ENCODE results near the gene MPPED1.

The MPPED1 gene

GRCh38 chr22:43477966-43478365, 66.2 kb downstream of the MPPED1 start:
- Histone ChIP-seq H3K9ac (ENCODE audit: low read depth, low read length, poor library complexity, severe bottlenecking) (no peak overlapping the region), H3K9me3 (ENCODE audit: insufficient read depth, low read depth, low read length) (no peaks in the 10 kb centered on the region), H3K4me2 (ENCODE audit: low read depth, low read length, poor library complexity, severe bottlenecking) (no peak overlapping the region), H3K9me2 (replicated peaks; ENCODE audit: low read depth, low read length) (no peaks in the 10 kb centered on the region), H3K27me3 (ENCODE audit: insufficient read depth, low read length, poor library complexity, severe bottlenecking) (no peaks in the 10 kb centered on the region), H3K79me2 (ENCODE audit: insufficient read depth, low read length) (no peaks in the 10 kb centered on the region), H4K20me1 (ENCODE audit: insufficient read depth, low read length, poor library complexity, severe bottlenecking) (no peaks in the 10 kb centered on the region), H3F3A (ENCODE audit: low read depth) (no peaks in the 10 kb centered on the region), H3K4me3 (ENCODE audit: low read length, poor library complexity, severe bottlenecking) (no peak overlapping the region), H3K36me3 (ENCODE audit: insufficient read depth, low read length) (no peaks in the 10 kb centered on the region), H2AFZ (ENCODE audit: low read length) (no peak overlapping the region), H3K4me1 (ENCODE audit: insufficient read depth, low read length, poor library complexity, severe bottlenecking) (no peaks in the 10 kb centered on the region)
- TF ChIP-seq CTCF (conservative IDR thresholded peaks at IDR 0.05; ENCODE audit: low read length) (no peak), EZH2phosphoT487 (IDR thresholded peaks at IDR 0.05; ENCODE audit: borderline replicate concordance) (no peak)

- Histone ChIP-seq H4K20me1 (ENCODE audit: insufficient read depth, low read length, poor library complexity, severe bottlenecking) (no peaks in the 10 kb centered on the region), H3K9ac (ENCODE audit: low read depth, low read length, poor library complexity, severe bottlenecking) (no peak overlapping the region), H3K27me3 (ENCODE audit: insufficient read depth, low read length, poor library complexity, severe bottlenecking) (no peaks in the 10 kb centered on the region), H3K9me2 (replicated peaks; ENCODE audit: low read depth, low read length) (no peaks in the 10 kb centered on the region), H3K36me3 (ENCODE audit: insufficient read depth, low read length) (no peaks in the 10 kb centered on the region), H2AFZ (ENCODE audit: low read length) (no peak overlapping the region), H3K4me2 (ENCODE audit: low read depth, low read length, poor library complexity, severe bottlenecking) (no peak overlapping the region), H3K79me2 (ENCODE audit: insufficient read depth, low read length) (no peaks in the 10 kb centered on the region), H3K9me3 (ENCODE audit: insufficient read depth, low read depth, low read length) (no peaks in the 10 kb centered on the region), H3K4me1 (ENCODE audit: insufficient read depth, low read length, poor library complexity, severe bottlenecking) (no peaks in the 10 kb centered on the region), H3F3A (ENCODE audit: low read depth) (no peaks in the 10 kb centered on the region), H3K4me3 (ENCODE audit: low read length, poor library complexity, severe bottlenecking) (no peak overlapping the region)
- TF ChIP-seq CTCF (conservative IDR thresholded peaks at IDR 0.05; ENCODE audit: low read length) (no peak), EZH2phosphoT487 (IDR thresholded peaks at IDR 0.05; ENCODE audit: borderline replicate concordance) (no peak)
These were observed 66.9 kb downstream of the MPPED1 start for GRCh38 chr22:43478621-43479300.

- H3K9ac ChIP-seq (ENCODE audit: low read depth, low read length, poor library complexity, severe bottlenecking), result peak overlapping the region; percentile 16
- H2AFZ ChIP-seq (ENCODE audit: low read length), result peak overlapping the region; percentile 57
- no peaks in the 10 kb centered on the region for H4K20me1 ChIP-seq (ENCODE audit: insufficient read depth, low read length, poor library complexity, severe bottlenecking)
- H3K27me3 ChIP-seq (ENCODE audit: insufficient read depth, low read length, poor library complexity, severe bottlenecking), result no peaks in the 10 kb centered on the region
- H3F3A ChIP-seq (ENCODE audit: low read depth), result no peaks in the 10 kb centered on the region
- H3K9me2 ChIP-seq (replicated peaks; ENCODE audit: low read depth, low read length), result no peaks in the 10 kb centered on the region
- no peaks in the 10 kb centered on the region for H3K36me3 ChIP-seq (ENCODE audit: insufficient read depth, low read length)
- peak overlapping the region; percentile 31 for H3K4me2 ChIP-seq (ENCODE audit: low read depth, low read length, poor library complexity, severe bottlenecking)
- no peaks in the 10 kb centered on the region for H3K79me2 ChIP-seq (ENCODE audit: insufficient read depth, low read length)
- TF ChIP-seq CTCF (conservative IDR thresholded peaks at IDR 0.05; ENCODE audit: low read length), result no peak
- TF ChIP-seq EZH2phosphoT487 (IDR thresholded peaks at IDR 0.05; ENCODE audit: borderline replicate concordance), result no peak
- no peaks in the 10 kb centered on the region for H3K9me3 ChIP-seq (ENCODE audit: insufficient read depth, low read depth, low read length)
- H3K4me1 ChIP-seq (ENCODE audit: insufficient read depth, low read length, poor library complexity, severe bottlenecking), result no peaks in the 10 kb centered on the region
- H3K4me3 ChIP-seq (ENCODE audit: low read length, poor library complexity, severe bottlenecking), result peak overlapping the region; percentile 27
These were observed 67.6 kb downstream of the MPPED1 start for GRCh38 chr22:43479301-43479950.

Data from Loucy (cell line).